ENCODE data around the gene GPC6.

The GPC6 gene

GRCh38 chr13:93660391-93661063 lies 433.9 kb downstream of the GPC6 start:
- H3K4me2 ChIP-seq (ENCODE audit: low read length): no peak overlapping the region
- H3K4me1 ChIP-seq (ENCODE audit: insufficient read depth, low read length, severe bottlenecking): no peaks in the 10 kb centered on the region
- no peak for TF ChIP-seq EZH2 (IDR thresholded peaks at IDR 0.05; ENCODE audit: borderline replicate concordance, low read length)
- TF ChIP-seq CTCF (IDR thresholded peaks at IDR 0.05; ENCODE audit: low read length): no peak
- H4K20me1 ChIP-seq (ENCODE audit: insufficient read depth, low read length): no peaks in the 10 kb centered on the region
- no peaks in the 10 kb centered on the region for H3K9me3 ChIP-seq (ENCODE audit: low read length)
- no peaks in the 10 kb centered on the region for H3K27me3 ChIP-seq (ENCODE audit: insufficient read depth, low read length)
- H3K27ac ChIP-seq (ENCODE audit: low read depth, low read length, poor library complexity, severe bottlenecking): no peak overlapping the region
- no peak overlapping the region for H2AFZ ChIP-seq (ENCODE audit: low read length)
- no peaks in the 10 kb centered on the region for H3K36me3 ChIP-seq (ENCODE audit: insufficient read depth, low read length)
- no peak overlapping the region for H3K9ac ChIP-seq (ENCODE audit: low read length)
- H3K9me2 ChIP-seq (ENCODE audit: low read depth, low read length): no peaks in the 10 kb centered on the region
- H3K79me2 ChIP-seq (ENCODE audit: insufficient read depth, low read length): no peaks in the 10 kb centered on the region
- H3K4me3 ChIP-seq (ENCODE audit: low read depth, low read length, poor library complexity, severe bottlenecking): no peak overlapping the region
- H3F3A ChIP-seq (ENCODE audit: insufficient read depth, low read length): no peaks in the 10 kb centered on the region

GRCh38 chr13:93670866-93671265 lies 444.3 kb downstream of the GPC6 start:
- Histone ChIP-seq H3K9me3 (ENCODE audit: low read length) (no peaks in the 10 kb centered on the region), H3K4me2 (ENCODE audit: low read length) (no peak overlapping the region), H3K79me2 (ENCODE audit: insufficient read depth, low read length) (no peaks in the 10 kb centered on the region), H3K4me1 (ENCODE audit: insufficient read depth, low read length, severe bottlenecking) (no peaks in the 10 kb centered on the region), H3K4me3 (ENCODE audit: low read depth, low read length, poor library complexity, severe bottlenecking) (no peak overlapping the region), H2AFZ (ENCODE audit: low read length) (no peak overlapping the region), H3K27me3 (ENCODE audit: insufficient read depth, low read length) (no peaks in the 10 kb centered on the region), H4K20me1 (ENCODE audit: insufficient read depth, low read length) (no peaks in the 10 kb centered on the region), H3F3A (ENCODE audit: insufficient read depth, low read length) (no peaks in the 10 kb centered on the region), H3K27ac (ENCODE audit: low read depth, low read length, poor library complexity, severe bottlenecking) (no peak overlapping the region), H3K9ac (ENCODE audit: low read length) (no peak overlapping the region), H3K9me2 (ENCODE audit: low read depth, low read length) (no peaks in the 10 kb centered on the region), H3K36me3 (ENCODE audit: insufficient read depth, low read length) (no peaks in the 10 kb centered on the region)
- no peak for TF ChIP-seq CTCF (IDR thresholded peaks at IDR 0.05; ENCODE audit: low read length)
- TF ChIP-seq EZH2 (IDR thresholded peaks at IDR 0.05; ENCODE audit: borderline replicate concordance, low read length): no peak

GRCh38 chr13:93672996-93673395 lies 446.4 kb downstream of the GPC6 start:
- Histone ChIP-seq H3K9me3 (ENCODE audit: low read length) (no peaks in the 10 kb centered on the region), H3K27me3 (ENCODE audit: insufficient read depth, low read length) (no peaks in the 10 kb centered on the region), H3K9ac (ENCODE audit: low read length) (no peak overlapping the region), H3K4me1 (ENCODE audit: insufficient read depth, low read length, severe bottlenecking) (no peaks in the 10 kb centered on the region), H3K79me2 (ENCODE audit: insufficient read depth, low read length) (no peaks in the 10 kb centered on the region), H3K36me3 (ENCODE audit: insufficient read depth, low read length) (no peaks in the 10 kb centered on the region), H2AFZ (ENCODE audit: low read length) (no peak overlapping the region), H3K27ac (ENCODE audit: low read depth, low read length, poor library complexity, severe bottlenecking) (no peak overlapping the region), H4K20me1 (ENCODE audit: insufficient read depth, low read length) (no peaks in the 10 kb centered on the region), H3F3A (ENCODE audit: insufficient read depth, low read length) (no peaks in the 10 kb centered on the region), H3K4me3 (ENCODE audit: low read depth, low read length, poor library complexity, severe bottlenecking) (no peak overlapping the region), H3K9me2 (ENCODE audit: low read depth, low read length) (no peaks in the 10 kb centered on the region), H3K4me2 (ENCODE audit: low read length) (no peak overlapping the region)
- TF ChIP-seq CTCF (IDR thresholded peaks at IDR 0.05; ENCODE audit: low read length) (no peak), EZH2 (IDR thresholded peaks at IDR 0.05; ENCODE audit: borderline replicate concordance, low read length) (no peak)

All from OCI-LY1 (cell line).